ENCODE measurements around the gene TMEM266. TPM values are rescaled to one million over a fixed set of nuclear protein-coding genes. Genes with fewer than 3 reads are reported as not detected.
A peak's percentile ranks its signal among the peaks of the same experiment; 100 is the strongest.

TMEM266 gene
- total RNA-seq, 2 donors from 2014 or later = 0.20 TPM; not detected in 1

GRCh38 chr15:76204109-76204845 lies 144.5 kb downstream of the TMEM266 start:
- no peaks in the 10 kb centered on the region for H3K27me3 ChIP-seq
- no peak for TF ChIP-seq CTCF (IDR thresholded peaks at IDR 0.05)
- no peak overlapping the region for H3K4me3 ChIP-seq
- no peaks in the 10 kb centered on the region for H3K36me3 ChIP-seq
- DNase-seq (ENCODE audit: low spot score) = no peak
- no peaks in the 10 kb centered on the region for H3K9me3 ChIP-seq
- H3K4me1 ChIP-seq = peaks cover 0 to 10% of the 10 kb centered on the region in 2 donors
- H3K27ac ChIP-seq = no peak overlapping the region

- H3K4me1 ChIP-seq = peaks cover 0 to 4% of the 10 kb centered on the region in 2 donors
- H3K4me3 ChIP-seq = no peak overlapping the region
- DNase-seq (ENCODE audit: low spot score) = no peak
- no peak for TF ChIP-seq CTCF (IDR thresholded peaks at IDR 0.05)
- no peak overlapping the region for H3K27ac ChIP-seq
- H3K27me3 ChIP-seq = no peaks in the 10 kb centered on the region
- no peaks in the 10 kb centered on the region for H3K9me3 ChIP-seq
- no peaks in the 10 kb centered on the region for H3K36me3 ChIP-seq
Measured at GRCh38 chr15:76204916-76205460, 145.2 kb downstream of the TMEM266 start.

GRCh38 chr15:76206325-76206976 lies 146.7 kb downstream of the TMEM266 start:
- Histone ChIP-seq H3K4me3 (no peak overlapping the region), H3K27ac (no peak overlapping the region), H3K27me3 (no peaks in the 10 kb centered on the region), H3K4me1 (peaks cover 0 to 4% of the 10 kb centered on the region in 2 donors), H3K9me3 (no peaks in the 10 kb centered on the region), H3K36me3 (peaks cover 6% of the 10 kb centered on the region)
- no peak for TF ChIP-seq CTCF (IDR thresholded peaks at IDR 0.05)
- peak; percentile 80 for DNase-seq (ENCODE audit: low spot score)

GRCh38 chr15:76208084-76208785 lies 148.4 kb downstream of the TMEM266 start:
- DNase-seq (ENCODE audit: low spot score) = peak; percentile 38
- TF ChIP-seq CTCF (IDR thresholded peaks at IDR 0.05) = no peak
- H3K27me3 ChIP-seq = no peaks in the 10 kb centered on the region
- H3K36me3 ChIP-seq = peaks cover 21% of the 10 kb centered on the region
- H3K4me1 ChIP-seq = peaks cover 0 to 4% of the 10 kb centered on the region in 2 donors
- H3K9me3 ChIP-seq = no peaks in the 10 kb centered on the region
- no peak overlapping the region for H3K27ac ChIP-seq
- no peak overlapping the region for H3K4me3 ChIP-seq

- Histone ChIP-seq H3K4me3 (no peak overlapping the region), H3K36me3 (peaks cover 28% of the 10 kb centered on the region), H3K27me3 (no peaks in the 10 kb centered on the region), H3K4me1 (peaks cover 0 to 4% of the 10 kb centered on the region in 2 donors), H3K27ac (no peak overlapping the region), H3K9me3 (no peaks in the 10 kb centered on the region)
- TF ChIP-seq CTCF (IDR thresholded peaks at IDR 0.05) = no peak
- peak; percentile 42 for DNase-seq (ENCODE audit: low spot score)
Measured at GRCh38 chr15:76208786-76209424, 149.1 kb downstream of the TMEM266 start.

All from right atrium auricular region (tissue), 2 donors.